Heart right ventricle (tissue), 16 donors: ENCODE results near the gene MACROD2. TPM values are rescaled to one million over a fixed set of nuclear protein-coding genes. Genes with fewer than 3 reads are reported as not detected.

Experiments used
- ATAC-seq, 8 donors: fragments of 200-7000 bp; cut with Tn5 transposase; one replicate each; pipeline ENCODE4 v1.9.1; 2020; ENCODE audit warnings: mild to moderate bottlenecking in 8 of 8, moderate library complexity in 8 of 8, moderate number of reproducible peaks in 1 of 8
- DNase-seq, 2 donors: peaks; one replicate each; pipeline ENCODE4 v3.0.0-alpha.2; 2020
- H3K27ac ChIP-seq, 10 donors: fragments of 200-600 bp; sonication (generic) in 2 of 10; one replicate each; pipeline versions ENCODE4 v1.5.0 to v1.8.0; 2020 to 2022; ENCODE audit warnings: mild to moderate bottlenecking in 3 of 10
- H3K27me3 ChIP-seq, 7 donors: fragments of 200-600 bp; one replicate each; pipeline ENCODE4 v1.8.0; 2021 to 2022; ENCODE audit warnings: mild to moderate bottlenecking in 2 of 7
- H3K36me3 ChIP-seq, 9 donors: fragments of 200-600 bp; sonication (generic) in 1 of 9; one replicate each; pipeline versions ENCODE4 v1.5.0 to v1.8.0; 2020 to 2022; ENCODE audit warnings: mild to moderate bottlenecking in 2 of 9
- H3K4me1 ChIP-seq, 9 donors: fragments of 200-600 bp; sonication (generic) in 1 of 9; one replicate each; pipeline versions ENCODE4 v1.5.0 to v1.8.0; 2020 to 2022; ENCODE audit warnings: mild to moderate bottlenecking in 4 of 9
- H3K4me3 ChIP-seq, 10 donors: fragments of 200-600 bp; sonication (generic) in 2 of 10; one replicate each; pipeline versions ENCODE4 v1.5.0 to v1.8.0; 2020 to 2022; ENCODE audit warnings: mild to moderate bottlenecking in 7 of 10, moderate library complexity in 2 of 10
- H3K9me3 ChIP-seq, 11 donors: fragments of 200-600 bp in 10 of 11; sonication (generic) in 2 of 11; one replicate each; pipeline versions ENCODE4 v1.5.0 to v1.8.0; 2013 to 2022; ENCODE audit warnings: mild to moderate bottlenecking in 2 of 11, control low read depth in 1 of 11, moderate library complexity in 1 of 11
- CTCF ChIP-seq, 9 donors: fragments of 200-600 bp; sonication (generic) in 2 of 9; IDR thresholded peaks; one replicate each; pipeline versions ENCODE4 v1.5.0 to v1.8.0; 2021 to 2022; ENCODE audit warnings: antibody characterized with exemption in 9 of 9, mild to moderate bottlenecking in 5 of 9, moderate library complexity in 1 of 9
- WGBS, 2 donors: extraction: QIAGEN DNeasy Blood & Tissue Kit; methylation state at CpG; one replicate each; pipeline ENCODE4 v1.1.7; 2013; ENCODE audit warnings: inconsistent platforms in 1 of 2; 5-methylcytosine and 5-hydroxymethylcytosine counted together
- intact Hi-C, 10 donors: fragments of 100-400 bp; cut with DNase I; formaldehyde crosslinking; loops; one replicate each; pipeline versions ENCODE4 v1.11.1 to v1.14.2; 2022
- polyA plus RNA-seq, 2 donors: library from polyadenylated mRNA; stranded (reverse); fragments of 200-250 nt; gene quantifications; one replicate each; pipeline ENCODE4 v1.2.3, GENCODE V29; 2013
- total RNA-seq, 10 donors: library from RNA; stranded (reverse); fragmentation: NEBNext Ultra II Directional in 3 of 10; extraction: Animal tissue kit (Norgen Biotek cat#: 25700) in 3 of 10; gene quantifications; one replicate each; pipeline versions ENCODE4 v1.2.1 to v1.2.4, GENCODE V29; 2021 to 2023
- donor health status: Arrhythmogenic right ventricular cardiomyopathy.
- donor health status: ischemic (EF 13 %, LVEDD 7.1; RV severe dilation, severe dysfunction).
- donor health status: healthy with polysubstance abuse.
- donor health status: DM: no; HTN: yes; CAD: no.
- donor health status: DM: no; HTN: no; CAD: no.
- donor health status: ischemic (EF 25% LVEDD 6.9; RV normal size, moderate dysfunction).
- donor health status: ischemic (EF 25% LVEDD 5.7; RV mildly dilated, moderate dysfunction).
- donor health status: healthy.
- donor health status: DM: yes; HTN: yes; CAD: no.
- donor health status: Ischemic cardiomyopathy.
- donor health status: ischemic (EF 35%, LVEDD 5.7; RV mildly dilated, moderate dysfunction).
- donor health status: nonischemic (EF 11% LVEDD 7.7; RV severe dilation, severe dysfunction).
- donor health status: DM: yes; HTN: yes; CAD: no.
- donor health status: PGD.
- donor health status: ischemic (EF 29% LVEDD 5.4; RV normal size, mild dysfunction).
- donor health status: nonischemic (EF 23%, LVEDD 6.1; RV moderate dilation, normal function).

Gene MACROD2
- total and polyA plus RNA-seq, 12 donors, result 0.28 to 6.4 (median 4.1) TPM

DNA sequence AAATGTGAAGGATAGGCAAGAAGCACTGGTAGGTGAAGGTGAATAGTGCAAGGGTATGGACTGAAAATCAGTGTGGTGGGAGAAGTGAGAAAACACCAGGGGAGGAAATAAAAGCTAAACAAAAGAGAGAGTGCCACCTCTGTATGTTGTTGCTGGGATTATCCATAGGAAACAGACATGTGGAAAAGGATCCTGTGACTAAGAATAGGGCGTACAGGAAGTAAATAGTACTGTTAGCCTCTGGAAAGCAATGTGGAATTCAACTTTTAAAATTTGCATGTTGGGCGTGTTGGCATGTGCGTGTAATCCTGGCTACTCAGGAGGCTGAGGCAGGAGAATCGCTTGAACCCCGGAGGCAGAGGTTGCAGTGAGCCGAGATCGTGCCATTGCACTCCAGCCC, 1916.3 kb downstream of the MACROD2 start:
- WGBS, 2 donors, result 60 to 75% methylated on average over 7 of the region's 7 CpGs

DNA sequence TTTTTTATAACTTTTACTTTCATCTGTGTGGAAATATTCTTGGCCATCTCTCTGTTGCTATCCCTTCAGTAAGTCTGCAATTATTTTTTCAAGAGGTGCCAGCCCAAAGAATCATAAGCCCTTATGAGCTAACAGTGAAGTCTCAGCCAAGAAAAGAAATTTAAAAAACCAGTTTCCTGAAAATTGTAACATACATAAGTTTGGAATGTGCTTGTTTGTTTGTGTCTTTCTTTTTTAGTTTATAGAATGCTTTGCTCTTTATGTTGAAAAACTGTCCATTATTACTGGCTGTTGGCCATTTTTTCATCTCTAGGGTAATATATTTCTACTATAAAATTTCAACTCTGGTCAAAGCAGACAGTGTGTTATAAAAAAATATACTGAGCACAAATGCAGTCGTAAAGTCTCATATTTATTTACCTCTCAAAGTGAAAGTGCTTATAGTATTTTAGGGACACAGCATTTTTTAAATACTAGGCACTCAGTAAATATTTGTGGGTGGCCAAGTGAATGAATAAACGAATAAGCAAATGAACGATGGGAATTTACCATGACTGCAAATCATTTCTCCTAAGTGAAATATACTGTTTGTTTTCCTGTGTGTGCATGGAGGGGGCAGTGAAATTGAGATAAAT, 1918.2 kb downstream of the MACROD2 start:
- H3K27ac ChIP-seq, result no peak overlapping the region
- no peaks in the 10 kb centered on the region for H3K4me1 ChIP-seq
- no peaks in the 10 kb centered on the region for H3K36me3 ChIP-seq
- H3K27me3 ChIP-seq, result peaks cover 0 to 11% (median 0%) of the 10 kb centered on the region in 7 donors
- intact Hi-C loops, result no loop called here
- ATAC-seq (no peak), DNase-seq (no peak)
- H3K4me3 ChIP-seq, result no peak overlapping the region
- 50 to 67% methylated on average over 3 of the region's 3 CpGs for WGBS, 2 donors
- TF ChIP-seq CTCF (IDR thresholded peaks at IDR 0.05), result no peak
- no peaks in the 10 kb centered on the region for H3K9me3 ChIP-seq

More for the DNA sequence above, 1916.3 kb downstream of the MACROD2 start:
- ATAC-seq (no peak), DNase-seq (no peak)
- H3K4me3 ChIP-seq, result no peak overlapping the region
- no peaks in the 10 kb centered on the region for H3K36me3 ChIP-seq
- H3K4me1 ChIP-seq, result no peaks in the 10 kb centered on the region
- intact Hi-C loops, result no loop called here
- no peak for TF ChIP-seq CTCF (IDR thresholded peaks at IDR 0.05)
- no peak overlapping the region for H3K27ac ChIP-seq
- H3K27me3 ChIP-seq, result peaks cover 0 to 11% (median 0%) of the 10 kb centered on the region in 7 donors
- H3K9me3 ChIP-seq, result no peaks in the 10 kb centered on the region

GRCh38 chr20:15916623-15917022, 1921.3 kb downstream of the MACROD2 start:
- no peaks in the 10 kb centered on the region for H3K36me3 ChIP-seq
- no peak for TF ChIP-seq CTCF (IDR thresholded peaks at IDR 0.05)
- ATAC-seq, result no peak
- no peaks in the 10 kb centered on the region for H3K9me3 ChIP-seq
- 88 to 89% methylated on average over 5 of the region's 5 CpGs for WGBS, 2 donors
- DNase-seq, result no peak
- H3K27ac ChIP-seq, result no peak overlapping the region
- peaks cover 0 to 16% (median 0%) of the 10 kb centered on the region in 7 donors for H3K27me3 ChIP-seq
- intact Hi-C loops, result no loop called here
- H3K4me1 ChIP-seq, result no peaks in the 10 kb centered on the region
- H3K4me3 ChIP-seq, result no peak overlapping the region

DNA sequence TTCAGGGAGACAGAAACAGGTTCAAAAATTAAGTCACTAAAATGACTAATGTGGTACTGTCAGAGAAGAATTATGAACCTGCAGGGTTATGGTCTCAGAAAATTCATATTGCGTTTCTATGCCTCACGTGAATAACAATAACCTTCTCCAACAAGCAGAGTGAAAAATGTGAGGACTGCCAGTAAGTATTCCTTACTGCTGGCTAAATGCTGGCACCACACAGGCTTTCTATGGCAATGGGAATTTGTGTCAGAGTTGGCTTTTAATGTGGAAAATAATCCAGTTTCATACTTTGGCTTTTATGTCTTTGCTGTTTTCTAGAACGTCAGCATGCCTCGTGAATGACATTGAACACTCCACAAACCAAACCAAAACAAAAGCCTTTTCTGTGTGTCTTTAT, 1922.0 kb downstream of the MACROD2 start:
- Histone ChIP-seq H3K27me3 (peaks cover 0 to 16% (median 0%) of the 10 kb centered on the region in 7 donors), H3K4me1 (no peaks in the 10 kb centered on the region), H3K9me3 (no peaks in the 10 kb centered on the region), H3K4me3 (no peak overlapping the region), H3K36me3 (no peaks in the 10 kb centered on the region), H3K27ac (no peak overlapping the region)
- WGBS, 2 donors, result 80 to 83% methylated on average over 4 of the region's 4 CpGs
- DNase-seq (no peak), ATAC-seq (no peak)
- TF ChIP-seq CTCF (IDR thresholded peaks at IDR 0.05), result no peak
- intact Hi-C loops, result no loop called here
